K562 (cell line): ENCODE results near the gene RPS27. TPM values are rescaled to one million over a fixed set of nuclear protein-coding genes. Genes with fewer than 3 reads are reported as not detected.

Experiments
- ATF3 ChIP-seq, 2 experiments: fragments of 450-650 bp in 1 of 2; sonication (generic) in 1 of 2; formaldehyde crosslinking in 1 of 2; IDR thresholded peaks in 1 of 2; conservative IDR thresholded peaks in 1 of 2; 2 replicates each; pipeline versions ENCODE4 v1.6.1 to v1.8.1; 2016 to 2023; ENCODE audit warnings: mild to moderate bottlenecking in 2 of 2, moderate library complexity in 2 of 2, inconsistent platforms in 1 of 2, missing genetic modification reagents in 1 of 2
- ATF7 ChIP-seq: fragments of 450-650 bp; IDR thresholded peaks from 2 replicates; pipeline ENCODE4 v1.7.1; 2014; ENCODE audit warnings: mild to moderate bottlenecking, moderate library complexity
- CBFA2T2 ChIP-seq: fragments of 450-650 bp; conservative IDR thresholded peaks from 2 replicates; pipeline ENCODE4 v1.6.1; 2017; ENCODE audit warnings: mild to moderate bottlenecking
- CLOCK ChIP-seq: fragments of 250-450 bp; sonication (Bioruptor Pico); IDR thresholded peaks from 2 replicates; pipeline ENCODE4 v1.4.0; 2020; ENCODE audit warnings: mild to moderate bottlenecking, moderate library complexity, borderline replicate concordance
- CREM ChIP-seq: IDR thresholded peaks from 2 replicates; pipeline ENCODE4 v1.6.1; 2014; ENCODE audit warnings: antibody characterized with exemption, low read depth
- E2F5 ChIP-seq: sonication (generic); formaldehyde crosslinking; IDR thresholded peaks from 2 replicates; pipeline ENCODE4 v1.8.0; 2022; ENCODE audit warnings: mild to moderate bottlenecking, missing genetic modification reagents
- ELF1 ChIP-seq: fragments of 200-800 bp; sonication (Bioruptor generic); IDR thresholded peaks from 2 replicates; pipeline ENCODE4 v1.6.1; 2016; ENCODE audit warnings: missing genetic modification characterization, missing compliant biosample characterization
- ETS1 ChIP-seq: conservative IDR thresholded peaks from 2 replicates; pipeline ENCODE4 v1.6.1; 2011; ENCODE audit warnings: low read depth, mild to moderate bottlenecking, low read length; ENCODE audit not compliant: control insufficient read depth
- NFXL1 ChIP-seq: fragments of 450-650 bp; formaldehyde crosslinking; IDR thresholded peaks from 2 replicates; pipeline ENCODE4 v1.4.0; 2021; ENCODE audit warnings: mild to moderate bottlenecking
- TARDBP ChIP-seq: fragments of 450-650 bp; IDR thresholded peaks from 2 replicates; pipeline ENCODE4 v1.6.1; 2016
- ZBTB12 ChIP-seq: fragments of 250-450 bp; sonication (Bioruptor Pico); IDR thresholded peaks from 2 replicates; pipeline ENCODE4 v1.4.0; 2020
- ZBTB34 ChIP-seq: fragments of 250-450 bp; sonication (Bioruptor Pico); IDR thresholded peaks from 2 replicates; pipeline ENCODE4 v1.8.0; 2021; ENCODE audit warnings: mild to moderate bottlenecking, moderate library complexity
- ZBTB9 ChIP-seq: fragments of 450-650 bp; formaldehyde crosslinking; IDR thresholded peaks from 2 replicates; pipeline ENCODE4 v1.4.0; 2020; ENCODE audit warnings: mild to moderate bottlenecking, moderate library complexity
- ZKSCAN3 ChIP-seq: fragments of 250-450 bp; sonication (Bioruptor Pico); IDR thresholded peaks from 2 replicates; pipeline ENCODE4 v1.4.0; 2020
- polyA plus RNA-seq, 8 experiments: library from polyadenylated mRNA; depleted of rRNA in 4 of 8; stranded (reverse) in 5 of 8; unstranded in 3 of 8; fragments of >200 nt; fragmentation: Nextera tagmentation in 2 of 8; fragmentation: Illumina TruSeq in 1 of 8; extraction: Ambion mirVana in 2 of 8; extraction: Trizol in 1 of 8; gene quantifications; 2 replicates each; pipeline versions ENCODE4 v1.2.1 to v1.2.3, GENCODE V29; 2011 to 2014; ENCODE audit warnings: inconsistent platforms in 1 of 8, missing spikeins in 1 of 8
- total RNA-seq, 7 experiments: library from RNA; depleted of rRNA in 6 of 7; stranded (reverse); fragments of >200 nt in 6 of 7; fragmentation: Illumina TruSeq in 2 of 7; extraction: Trizol in 2 of 7; gene quantifications; 2 replicates each; pipeline versions ENCODE4 v1.2.1 to v1.2.3, GENCODE V29; 2011 to 2021; ENCODE audit warnings: low replicate concordance in 1 of 7

RPS27 gene
- total and polyA plus RNA-seq, 9 of the 15 experiments (the other 6 are each of a cell fraction or from before 2014, with no cell fraction given) = 2,091 to 9,377 (median 6,706) TPM

- TF ChIP-seq CLOCK (CRISPR knock-in tag) (no peak), ZBTB9 (CRISPR knock-in tag) (no peak), ETS1 (no peak), CREM (peak; percentile 91), CBFA2T2 (no peak), ATF3 (IDR thresholded peaks at IDR 0.05) (peak; percentile 89), ATF3 (CRISPR knock-in tag; conservative IDR thresholded peaks at IDR 0.05) (no peak), ATF7 (peak; percentile 71; the same call in 1 of the 2 replicates), NFXL1 (CRISPR knock-in tag) (no peak), ZKSCAN3 (CRISPR knock-in tag) (no peak), TARDBP (peak; percentile 42; the same call in 1 of the 2 replicates), ELF1 (tag) (no peak), ZBTB12 (CRISPR knock-in tag) (peak; percentile 58; the same call in 1 of the 2 replicates), E2F5 (CRISPR knock-in tag) (no peak), ZBTB34 (no peak)
Measured at GRCh38 chr1:153944005-153944826, 46.3 kb upstream of the RPS27 start (continued).
